RWPE2 (cell line): ENCODE measurements around the gene ADGRB2.
A peak's percentile ranks its signal among the peaks of the same experiment; 100 is the strongest.

ENCODE experiments used
- ATAC-seq: fragments of 200-7000 bp; cut with Tn5 transposase; 3 replicates; pipeline ENCODE4 v1.9.1; 2021; ENCODE audit warnings: low read depth
- DNase-seq: peaks from one replicate; pipeline ENCODE4 v3.0.0-alpha.2; 2020; ENCODE audit warnings: low spot score
- H3K27ac ChIP-seq: fragments of 450-650 bp; 2 replicates; pipeline ENCODE4 v1.5.1; 2017; ENCODE audit warnings: mild to moderate bottlenecking; ENCODE audit not compliant: poor library complexity, severe bottlenecking
- H3K27me3 ChIP-seq: fragments of 250-450 bp; sonication (Bioruptor Pico); 2 replicates; pipeline ENCODE4 v1.5.1; 2021; ENCODE audit warnings: mild to moderate bottlenecking, moderate library complexity; ENCODE audit not compliant: insufficient read depth, poor library complexity, severe bottlenecking
- H3K36me3 ChIP-seq: fragments of 250-450 bp; sonication (Bioruptor Pico); 2 replicates; pipeline ENCODE4 v1.5.1; 2020; ENCODE audit warnings: low read depth, mild to moderate bottlenecking, moderate library complexity
- H3K4me1 ChIP-seq: fragments of 250-450 bp; sonication (Bioruptor Pico); 2 replicates; pipeline ENCODE4 v1.5.1; 2021; ENCODE audit warnings: mild to moderate bottlenecking, moderate library complexity; ENCODE audit not compliant: insufficient read depth, poor library complexity, severe bottlenecking
- H3K4me3 ChIP-seq: fragments of 250-450 bp; sonication (Bioruptor Pico); 2 replicates; pipeline ENCODE4 v1.5.1; 2021; ENCODE audit warnings: mild to moderate bottlenecking, moderate library complexity; ENCODE audit not compliant: severe bottlenecking
- H3K9me3 ChIP-seq: fragments of 250-450 bp; sonication (Bioruptor Pico); 2 replicates; pipeline ENCODE4 v1.5.1; 2021; ENCODE audit warnings: mild to moderate bottlenecking, moderate library complexity; ENCODE audit not compliant: severe bottlenecking
- CTCF ChIP-seq: fragments of 450-650 bp; IDR thresholded peaks from one replicate; pipeline ENCODE4 v1.5.1; 2017; ENCODE audit warnings: mild to moderate bottlenecking, moderate library complexity; ENCODE audit not compliant: poor library complexity, severe bottlenecking

The ADGRB2 gene

GRCh38 chr1:31789259-31790065 lies 25.3 kb upstream of the ADGRB2 start:
- Histone ChIP-seq H3K27me3 (no peaks in the 10 kb centered on the region), H3K9me3 (no peaks in the 10 kb centered on the region), H3K4me1 (no peaks in the 10 kb centered on the region), H3K36me3 (no peaks in the 10 kb centered on the region), H3K4me3 (peak overlapping the region; percentile 38), H3K27ac (peak overlapping the region; percentile 27)
- peak; percentile 97 for TF ChIP-seq CTCF
- ATAC-seq (peak; percentile 73), DNase-seq (peak; percentile 90)

- no peaks in the 10 kb centered on the region for H3K27me3 ChIP-seq
- no peak for DNase-seq
- H3K9me3 ChIP-seq, result no peaks in the 10 kb centered on the region
- peak overlapping the region; percentile 38 for H3K4me3 ChIP-seq
- peak overlapping the region; percentile 27 for H3K27ac ChIP-seq
- no peaks in the 10 kb centered on the region for H3K4me1 ChIP-seq
- H3K36me3 ChIP-seq, result no peaks in the 10 kb centered on the region
- peak; percentile 61 for ATAC-seq
- no peak for TF ChIP-seq CTCF
Measured at GRCh38 chr1:31788825-31789256, 24.7 kb upstream of the ADGRB2 start.

GRCh38 chr1:31788138-31788824 lies 24.1 kb upstream of the ADGRB2 start:
- Histone ChIP-seq H3K36me3 (no peaks in the 10 kb centered on the region), H3K4me3 (peak overlapping the region; percentile 38), H3K27me3 (no peaks in the 10 kb centered on the region), H3K4me1 (no peaks in the 10 kb centered on the region), H3K27ac (peak overlapping the region; percentile 27), H3K9me3 (no peaks in the 10 kb centered on the region)
- TF ChIP-seq CTCF, result no peak
- peak; percentile 58 for ATAC-seq
- DNase-seq, result peak; percentile 89

- ATAC-seq (no peak), DNase-seq (no peak)
- Histone ChIP-seq H3K9me3 (no peaks in the 10 kb centered on the region), H3K27me3 (no peaks in the 10 kb centered on the region), H3K27ac (no peak overlapping the region), H3K4me1 (no peaks in the 10 kb centered on the region), H3K36me3 (no peaks in the 10 kb centered on the region), H3K4me3 (no peak overlapping the region)
- no peak for TF ChIP-seq CTCF
Measured at GRCh38 chr1:31787786-31788137, 23.6 kb upstream of the ADGRB2 start.
